Activated T-helper 1 cell treated with anti-CD3 and anti-CD28 coated beads, Interleukin-12 subunit alpha, Interleukin-12 subunit beta, Interleukin-2, Interleukin-4 antibody, amounts not matched to agents 30 ng/mL and 10 ng/mL and 1 ng/mL, durations not matched to agents 14 hours and 24 hours and 36 hours (primary cell): ENCODE data around the gene PPP2R5B. TPM values are rescaled to one million over a fixed set of nuclear protein-coding genes. Genes with fewer than 3 reads are reported as not detected.

Experiments used
- DNase-seq: peaks from one replicate; pipeline ENCODE4 v3.0.0; 2021; ENCODE audit warnings: low spot score
- H3K27ac Mint-ChIP-seq: one replicate; pipeline ENCODE4 v1.8.0; 2021; ENCODE audit warnings: mild to moderate bottlenecking, mixed read lengths
- H3K27me3 Mint-ChIP-seq: one replicate; pipeline ENCODE4 v1.8.0; 2022; ENCODE audit warnings: mild to moderate bottlenecking, moderate library complexity, mixed read lengths; ENCODE audit not compliant: insufficient read depth
- H3K36me3 Mint-ChIP-seq: one replicate; pipeline ENCODE4 v1.8.0; 2021; ENCODE audit warnings: low read depth, mixed read lengths
- H3K4me1 Mint-ChIP-seq: one replicate; pipeline ENCODE4 v1.8.0; 2021; ENCODE audit warnings: low read depth, mixed read lengths
- H3K4me3 Mint-ChIP-seq: one replicate; pipeline ENCODE4 v1.8.0; 2021; ENCODE audit warnings: mild to moderate bottlenecking, moderate library complexity, mixed read lengths
- H3K9me3 Mint-ChIP-seq: one replicate; pipeline ENCODE4 v1.8.0; 2021; ENCODE audit warnings: mixed read lengths
- intact Hi-C: fragments of 100-400 bp; cut with micrococcal nuclease; formaldehyde crosslinking; loops from one replicate; pipeline ENCODE4 v1.15.1; 2024
- total RNA-seq: library from RNA; stranded (reverse); gene quantifications from 2 replicates; pipeline ENCODE4 v1.2.3, GENCODE V29; 2022

The PPP2R5B gene
- total RNA-seq, 1 donor from 2014 or later = 7.3 TPM

GRCh38 chr11:64882243-64882642 is 42.2 kb upstream of the PPP2R5B start:
- Mint-ChIP-seq H3K27me3 (no peaks in the 10 kb centered on the region), H3K4me1 (peaks cover 49% of the 10 kb centered on the region), H3K36me3 (peaks cover 2% of the 10 kb centered on the region), H3K4me3 (no peak overlapping the region), H3K9me3 (no peaks in the 10 kb centered on the region), H3K27ac (no peak overlapping the region)
- DNase-seq = no peak
- intact Hi-C loops = no loop called here

GRCh38 chr11:64883575-64883974 is 40.9 kb upstream of the PPP2R5B start:
- DNase-seq = no peak
- Mint-ChIP-seq H3K9me3 (no peaks in the 10 kb centered on the region), H3K36me3 (no peaks in the 10 kb centered on the region), H3K4me3 (no peak overlapping the region), H3K27me3 (no peaks in the 10 kb centered on the region), H3K27ac (no peak overlapping the region), H3K4me1 (peaks cover 57% of the 10 kb centered on the region)
- intact Hi-C loops = no loop called here

GRCh38 chr11:64884019-64884418 is 40.5 kb upstream of the PPP2R5B start:
- no peaks in the 10 kb centered on the region for H3K9me3 Mint-ChIP-seq
- peaks cover 54% of the 10 kb centered on the region for H3K4me1 Mint-ChIP-seq
- H3K27ac Mint-ChIP-seq = no peak overlapping the region
- H3K36me3 Mint-ChIP-seq = no peaks in the 10 kb centered on the region
- no peaks in the 10 kb centered on the region for H3K27me3 Mint-ChIP-seq
- DNase-seq = no peak
- intact Hi-C loops = no loop called here
- H3K4me3 Mint-ChIP-seq = no peak overlapping the region

DNA sequence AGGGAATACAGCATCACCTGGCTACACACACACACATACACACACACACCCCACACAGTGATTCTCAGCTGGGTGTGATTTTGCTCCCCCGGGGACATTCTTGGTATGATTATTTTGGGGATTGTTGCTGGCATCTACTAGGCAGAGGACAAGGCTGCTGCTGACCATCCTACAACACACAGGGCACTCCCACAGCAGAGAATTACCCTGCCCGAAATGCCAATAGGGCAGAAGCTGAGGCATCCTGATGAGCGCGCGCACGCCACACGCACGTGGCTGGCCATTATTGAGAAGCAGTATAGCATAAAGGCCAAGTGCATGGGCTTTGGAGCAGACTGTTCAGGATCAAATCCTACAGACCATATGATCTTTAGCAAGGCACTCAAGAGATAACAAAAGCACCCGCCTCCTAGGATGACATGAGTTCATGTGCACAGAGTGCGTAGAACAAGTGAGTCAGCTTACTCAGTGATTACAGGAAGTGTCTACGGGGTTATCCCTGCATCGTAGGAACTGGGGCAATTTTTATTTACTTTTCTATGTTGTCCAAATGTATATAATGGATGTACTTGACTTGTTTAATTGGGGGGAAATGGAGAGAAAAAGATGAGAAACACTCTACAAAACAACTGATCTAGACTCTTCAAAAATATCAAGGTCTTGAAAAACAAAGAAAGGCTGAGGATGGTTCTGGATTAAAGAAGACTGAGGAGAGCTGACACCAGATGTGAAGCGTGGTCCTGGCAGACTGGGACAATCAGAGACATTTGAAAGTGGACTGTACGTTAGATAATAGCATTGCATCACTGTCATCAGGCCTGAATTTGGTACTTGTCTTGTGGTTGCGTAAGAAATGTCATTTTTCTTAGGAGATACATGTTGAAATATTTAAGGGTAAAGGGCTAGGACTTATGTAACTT is 38.9 kb upstream of the PPP2R5B start:
- peak overlapping the region; percentile 94 for H3K27ac Mint-ChIP-seq
- H3K27me3 Mint-ChIP-seq = no peaks in the 10 kb centered on the region
- intact Hi-C loops = loop anchor here (1.0 kb wide), 3 partner anchors 15 to 34 kb away; no protein-coding TSS in a partner anchor
- H3K4me1 Mint-ChIP-seq = peaks cover 38% of the 10 kb centered on the region
- H3K4me3 Mint-ChIP-seq = peak overlapping the region; percentile 6
- DNase-seq = peak; percentile 42
- H3K9me3 Mint-ChIP-seq = no peaks in the 10 kb centered on the region
- no peaks in the 10 kb centered on the region for H3K36me3 Mint-ChIP-seq

DNA sequence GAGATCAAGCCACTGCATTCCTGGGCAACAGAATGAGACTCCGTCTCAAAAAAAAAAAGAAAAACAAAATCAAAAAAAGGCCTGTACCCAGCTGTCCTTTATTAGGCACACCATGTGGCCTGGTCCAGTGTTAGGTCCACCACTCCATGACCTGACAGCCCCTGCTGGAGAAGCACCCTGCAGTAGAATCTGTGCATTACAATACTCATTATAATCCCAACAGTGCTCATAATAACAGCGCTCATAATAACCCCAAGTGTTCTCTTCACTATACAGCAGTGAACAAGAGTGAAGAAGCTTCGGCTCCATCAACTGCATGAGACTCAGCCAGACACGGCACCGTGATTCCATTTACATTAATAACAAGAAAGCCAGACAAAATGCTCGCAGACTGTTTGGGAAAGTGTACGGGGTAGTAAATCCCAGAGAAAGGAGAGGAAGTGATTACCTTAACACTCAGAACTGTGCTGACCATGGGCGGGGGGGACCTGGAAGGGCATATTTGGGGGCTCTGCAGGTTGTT is 37.2 kb upstream of the PPP2R5B start:
- intact Hi-C loops = no loop called here
- Mint-ChIP-seq H3K36me3 (no peaks in the 10 kb centered on the region), H3K27ac (peak overlapping the region; percentile 40), H3K4me3 (no peak overlapping the region), H3K27me3 (no peaks in the 10 kb centered on the region), H3K9me3 (no peaks in the 10 kb centered on the region), H3K4me1 (peaks cover 28% of the 10 kb centered on the region)
- DNase-seq = no peak

DNA sequence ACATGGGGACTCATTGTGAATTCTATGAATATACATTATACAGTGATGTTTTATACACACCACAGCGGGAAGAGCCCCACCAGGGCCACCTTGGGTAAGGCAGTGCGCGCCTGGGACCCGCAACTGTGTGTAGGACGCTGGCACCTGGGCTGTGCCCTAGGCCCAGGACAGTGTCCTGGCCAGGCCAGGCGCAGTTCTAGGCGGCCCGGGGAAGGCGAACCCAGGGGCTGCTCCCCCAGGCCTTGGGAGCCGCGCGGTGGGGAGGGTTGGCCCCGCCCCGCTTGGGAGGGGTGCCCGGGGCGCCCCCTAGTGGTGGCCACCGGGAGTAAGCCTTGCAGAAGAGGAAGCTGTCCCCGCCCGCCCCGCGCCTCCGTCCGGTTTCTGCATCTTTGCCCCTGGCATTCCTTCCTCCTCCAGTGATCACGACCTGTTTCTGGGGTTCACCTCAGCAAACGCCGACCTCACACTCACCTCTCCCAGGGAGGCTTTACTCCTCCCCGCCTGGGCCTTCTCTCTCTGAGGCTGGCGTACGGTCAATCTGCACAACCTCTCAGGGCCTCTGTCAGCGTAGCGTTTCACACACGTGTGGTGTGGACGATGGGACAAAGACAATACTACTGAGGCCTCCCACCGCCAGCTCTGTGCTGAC is 36.6 kb upstream of the PPP2R5B start:
- Mint-ChIP-seq H3K27ac (peak overlapping the region; percentile 86), H3K4me3 (peak overlapping the region; percentile 80), H3K36me3 (no peaks in the 10 kb centered on the region), H3K9me3 (no peaks in the 10 kb centered on the region), H3K27me3 (no peaks in the 10 kb centered on the region), H3K4me1 (peaks cover 28% of the 10 kb centered on the region)
- intact Hi-C loops = loop anchor here (1.0 kb wide), 2 partner anchors 10 to 41 kb away; partner anchors contain the start of gene EHD1
- DNase-seq = peak; percentile 81

DNA sequence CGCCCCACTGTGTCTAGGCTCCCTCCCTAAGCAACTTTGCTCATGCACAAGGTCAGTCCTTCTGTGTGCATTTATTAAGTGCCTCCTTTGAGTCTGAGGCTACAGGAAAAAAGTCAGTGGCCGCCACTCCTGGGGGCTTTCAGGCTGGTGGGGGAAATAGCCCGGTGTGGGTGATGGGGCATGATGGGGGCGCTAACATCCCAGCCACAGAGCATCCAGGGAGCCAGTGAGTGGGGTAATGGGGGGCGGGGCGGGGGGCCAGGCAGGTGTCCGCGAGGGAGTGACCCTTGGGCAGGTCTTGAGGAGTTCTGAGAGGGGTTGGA is 36.1 kb upstream of the PPP2R5B start:
- H3K9me3 Mint-ChIP-seq = no peaks in the 10 kb centered on the region

GRCh38 chr11:64888729-64889511 is 35.6 kb upstream of the PPP2R5B start:
- no peaks in the 10 kb centered on the region for H3K36me3 Mint-ChIP-seq
- DNase-seq = no peak
- H3K4me3 Mint-ChIP-seq = no peak overlapping the region
- intact Hi-C loops = loop anchor here (1.0 kb wide), 2 partner anchors 11 to 42 kb away; partner anchors contain the start of gene EHD1
- peak overlapping the region; percentile 48 for H3K27ac Mint-ChIP-seq
- H3K27me3 Mint-ChIP-seq = no peaks in the 10 kb centered on the region
- H3K9me3 Mint-ChIP-seq = no peaks in the 10 kb centered on the region
- H3K4me1 Mint-ChIP-seq = peaks cover 28% of the 10 kb centered on the region

More for the DNA sequence above, 36.1 kb upstream of the PPP2R5B start:
- Mint-ChIP-seq H3K27ac (peak overlapping the region; percentile 86), H3K4me3 (peak overlapping the region; percentile 80), H3K36me3 (no peaks in the 10 kb centered on the region), H3K27me3 (no peaks in the 10 kb centered on the region), H3K4me1 (peaks cover 28% of the 10 kb centered on the region)
- intact Hi-C loops = loop anchor here (1.0 kb wide), 2 partner anchors 10 to 41 kb away; partner anchors contain the start of gene EHD1
- DNase-seq = no peak

DNA sequence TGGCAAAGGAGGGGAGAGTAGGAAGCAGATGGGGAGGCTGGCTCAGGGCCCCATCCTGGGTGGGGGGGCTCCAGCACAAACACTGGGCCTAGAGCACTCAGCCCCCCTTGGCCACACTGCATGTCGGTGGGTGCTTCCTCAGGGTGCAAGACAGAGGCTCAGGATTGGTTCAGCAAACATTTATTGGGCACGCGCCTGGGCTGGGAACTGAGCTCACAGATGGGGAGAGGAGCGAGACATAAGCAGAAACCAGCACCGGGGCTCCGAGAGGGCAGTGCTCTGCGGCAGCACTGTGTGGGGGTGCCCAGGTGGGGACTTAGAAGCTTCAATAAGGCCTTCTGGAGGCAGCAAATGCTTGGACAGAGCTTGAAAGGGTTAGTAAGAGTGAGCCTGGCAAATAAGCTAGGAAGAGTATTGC is 34.0 kb upstream of the PPP2R5B start:
- Mint-ChIP-seq H3K4me1 (peaks cover 21% of the 10 kb centered on the region), H3K27ac (no peak overlapping the region), H3K36me3 (peaks cover 4% of the 10 kb centered on the region), H3K27me3 (no peaks in the 10 kb centered on the region), H3K4me3 (no peak overlapping the region), H3K9me3 (no peaks in the 10 kb centered on the region)
- intact Hi-C loops = no loop called here
- DNase-seq = no peak

DNA sequence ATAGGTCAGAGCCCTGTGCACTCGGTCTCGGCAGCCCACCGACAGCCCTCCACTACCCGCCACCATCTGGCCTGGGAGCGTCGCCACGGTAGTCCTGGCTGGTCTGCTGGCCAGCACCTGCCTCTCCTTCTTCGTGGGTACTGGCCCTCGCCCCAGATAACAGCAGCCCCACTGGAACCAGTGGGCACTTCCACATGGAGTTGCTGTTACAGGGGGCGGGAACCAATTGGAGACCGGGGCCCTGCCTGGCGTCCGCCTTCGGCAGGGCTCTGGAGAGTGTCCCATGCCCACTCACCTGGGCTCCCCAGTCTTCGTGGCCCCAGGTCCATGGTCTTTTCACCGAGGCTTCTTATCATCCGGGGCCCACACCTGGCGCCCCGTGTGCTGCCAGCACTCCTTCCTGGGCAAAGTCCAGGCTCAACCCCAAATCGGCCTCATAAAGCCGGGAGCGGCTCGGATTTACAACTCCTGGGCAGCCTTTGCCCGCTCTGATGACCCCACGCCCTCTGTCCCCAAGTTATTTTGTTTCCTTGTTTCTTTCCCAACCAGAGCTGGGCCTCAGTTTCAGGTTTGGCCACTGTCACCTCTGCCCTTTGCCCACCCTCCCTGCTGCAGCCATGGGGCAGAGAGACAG is 33.2 kb upstream of the PPP2R5B start:
- Mint-ChIP-seq H3K9me3 (no peaks in the 10 kb centered on the region), H3K4me1 (peaks cover 13% of the 10 kb centered on the region), H3K36me3 (peaks cover 9% of the 10 kb centered on the region), H3K27me3 (no peaks in the 10 kb centered on the region), H3K27ac (no peak overlapping the region), H3K4me3 (no peak overlapping the region)
- intact Hi-C loops = no loop called here
- no peak for DNase-seq

DNA sequence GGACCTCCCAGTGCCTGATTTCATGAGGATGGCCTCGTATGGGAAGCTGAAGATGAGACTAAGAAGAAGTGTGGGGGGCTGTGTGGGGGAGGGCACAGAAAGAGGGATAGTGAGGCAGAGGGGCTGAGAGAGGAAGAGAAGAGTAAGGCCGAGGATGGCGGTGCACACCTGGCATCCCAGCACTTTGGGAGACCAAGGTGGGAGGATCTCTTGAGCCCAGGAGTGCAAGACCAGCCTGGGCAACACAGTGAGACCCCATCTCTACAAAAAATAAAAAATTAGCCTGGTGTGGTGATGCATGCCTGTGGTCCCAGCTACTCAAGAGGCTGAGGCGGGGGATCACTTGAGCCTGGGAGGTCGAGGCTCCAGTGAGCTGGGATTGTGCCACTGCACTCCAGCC is 32.6 kb upstream of the PPP2R5B start:
- Mint-ChIP-seq H3K27ac (no peak overlapping the region), H3K27me3 (no peaks in the 10 kb centered on the region), H3K36me3 (peaks cover 9% of the 10 kb centered on the region), H3K4me3 (no peak overlapping the region), H3K9me3 (no peaks in the 10 kb centered on the region), H3K4me1 (peaks cover 13% of the 10 kb centered on the region)
- intact Hi-C loops = no loop called here
- no peak for DNase-seq

DNA sequence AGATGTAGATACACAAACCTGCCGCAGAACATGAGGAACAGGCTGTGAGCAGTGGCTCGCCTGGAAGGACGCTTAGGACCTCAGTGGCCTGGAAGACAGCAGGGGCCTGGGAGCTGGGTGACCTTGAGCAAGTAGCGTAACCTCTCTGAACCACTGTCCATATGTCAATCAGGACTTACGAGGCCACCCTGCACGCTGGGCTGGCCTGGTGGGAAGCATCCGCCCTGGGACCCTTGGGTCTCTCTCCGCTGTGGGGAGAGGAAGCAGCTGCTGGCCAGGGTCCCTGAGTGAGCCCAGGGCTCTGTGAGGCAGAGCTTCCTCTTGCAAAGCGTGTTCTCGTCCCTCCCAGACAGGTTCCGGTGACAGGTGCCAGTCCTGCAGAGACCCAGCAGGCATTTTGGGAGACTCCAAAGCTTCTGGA is 32.1 kb upstream of the PPP2R5B start:
- Mint-ChIP-seq H3K4me3 (no peak overlapping the region), H3K9me3 (no peaks in the 10 kb centered on the region), H3K4me1 (peaks cover 10% of the 10 kb centered on the region), H3K36me3 (peaks cover 14% of the 10 kb centered on the region), H3K27me3 (no peaks in the 10 kb centered on the region), H3K27ac (no peak overlapping the region)
- no peak for DNase-seq
- intact Hi-C loops = no loop called here
